ENCODE measurements around the gene AP1S3. TPM values are rescaled to one million over a fixed set of nuclear protein-coding genes. Genes with fewer than 3 reads are reported as not detected.
"Not testable (repeated sequence)": the region's sequence is repeated elsewhere in the genome, so short reads cannot be mapped to it uniquely, and the experiment has no call there.

AP1S3 gene
- total RNA-seq, 1 donor from 2014 or later = 2.0 TPM

DNA sequence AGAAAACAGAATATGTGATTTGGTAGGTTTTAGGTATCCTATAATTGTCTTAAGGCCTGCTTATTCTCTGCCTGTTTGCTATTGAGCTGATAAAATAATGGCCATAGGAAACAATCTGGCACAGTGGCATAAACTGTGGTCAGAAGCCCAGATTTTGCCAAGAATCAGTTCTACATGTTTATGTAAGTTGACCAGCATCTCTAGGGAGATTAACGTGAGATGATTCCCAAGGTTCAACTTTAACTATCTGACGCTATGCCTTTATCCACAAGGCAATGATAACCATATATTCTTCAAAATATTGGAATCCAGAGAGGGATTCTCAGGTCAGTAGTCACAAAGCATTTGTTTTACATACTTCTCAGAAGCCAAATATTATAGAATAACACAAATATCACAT lies 25.6 kb downstream of the AP1S3 start:
- no peak for FAIRE-seq
- no peak for DNase-seq (ENCODE audit: low spot score in 2 of 2)

DNA sequence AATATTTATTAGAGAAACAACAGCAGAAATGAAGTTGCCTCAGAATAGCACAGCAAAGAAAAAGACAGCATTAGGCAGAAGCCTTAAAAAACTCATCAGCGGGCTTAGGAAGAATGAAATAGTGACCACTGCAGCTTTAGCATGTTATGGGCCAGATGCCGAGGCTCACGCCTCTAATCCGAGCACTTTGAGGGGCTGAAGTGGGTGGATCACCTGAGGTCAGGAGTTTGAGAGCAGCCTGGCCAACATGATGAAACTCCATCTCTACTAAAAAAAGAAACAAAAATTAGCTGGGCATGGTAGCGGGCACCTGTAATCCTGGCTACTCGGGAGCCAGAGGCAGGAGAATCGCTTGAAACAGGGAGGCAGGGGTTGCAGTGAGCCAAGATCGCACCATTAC lies 32.4 kb downstream of the AP1S3 start:
- FAIRE-seq (no peak), DNase-seq (ENCODE audit: low spot score in 2 of 2) (no peak)

DNA sequence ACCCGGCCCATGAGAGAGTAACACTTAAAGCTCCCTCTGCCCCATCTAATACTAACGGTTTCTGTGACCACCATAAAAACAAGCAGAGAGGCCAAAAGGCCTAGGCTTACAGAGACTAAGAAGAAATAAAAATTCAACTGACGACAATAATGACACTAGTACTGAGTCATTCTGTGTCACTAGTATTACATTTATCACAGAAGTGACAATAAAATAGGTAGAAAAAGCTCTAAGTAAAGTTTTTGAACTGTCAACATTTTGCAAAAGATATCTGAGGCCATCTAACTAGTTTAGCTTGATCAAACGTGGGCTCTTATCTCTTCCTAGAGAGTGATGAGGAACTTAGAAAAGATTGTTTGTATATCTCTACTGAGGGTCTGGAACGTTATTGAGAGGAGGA lies 35.6 kb downstream of the AP1S3 start:
- DNase-seq (ENCODE audit: low spot score in 2 of 2) = no peak
- no peak for FAIRE-seq

DNA sequence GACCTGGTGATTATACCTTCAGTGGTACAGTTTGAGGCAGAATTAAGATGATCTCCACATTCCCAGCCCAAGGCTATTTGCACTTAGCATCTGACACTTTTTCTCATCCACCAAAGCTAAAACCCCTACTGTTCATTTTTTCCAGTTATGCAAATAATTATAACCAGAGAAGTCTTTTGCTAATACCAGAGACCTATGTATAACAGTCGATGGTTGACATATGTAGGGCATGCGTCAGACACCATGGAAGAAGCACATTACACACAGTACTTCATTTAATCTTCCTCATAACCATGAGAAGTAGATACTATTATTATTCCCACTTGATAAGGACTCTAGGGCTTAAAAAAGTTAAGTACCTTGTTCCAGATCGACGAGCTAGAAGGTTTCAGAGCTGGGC lies 36.5 kb downstream of the AP1S3 start:
- DNase-seq (ENCODE audit: low spot score in 2 of 2) = no peak

DNA sequence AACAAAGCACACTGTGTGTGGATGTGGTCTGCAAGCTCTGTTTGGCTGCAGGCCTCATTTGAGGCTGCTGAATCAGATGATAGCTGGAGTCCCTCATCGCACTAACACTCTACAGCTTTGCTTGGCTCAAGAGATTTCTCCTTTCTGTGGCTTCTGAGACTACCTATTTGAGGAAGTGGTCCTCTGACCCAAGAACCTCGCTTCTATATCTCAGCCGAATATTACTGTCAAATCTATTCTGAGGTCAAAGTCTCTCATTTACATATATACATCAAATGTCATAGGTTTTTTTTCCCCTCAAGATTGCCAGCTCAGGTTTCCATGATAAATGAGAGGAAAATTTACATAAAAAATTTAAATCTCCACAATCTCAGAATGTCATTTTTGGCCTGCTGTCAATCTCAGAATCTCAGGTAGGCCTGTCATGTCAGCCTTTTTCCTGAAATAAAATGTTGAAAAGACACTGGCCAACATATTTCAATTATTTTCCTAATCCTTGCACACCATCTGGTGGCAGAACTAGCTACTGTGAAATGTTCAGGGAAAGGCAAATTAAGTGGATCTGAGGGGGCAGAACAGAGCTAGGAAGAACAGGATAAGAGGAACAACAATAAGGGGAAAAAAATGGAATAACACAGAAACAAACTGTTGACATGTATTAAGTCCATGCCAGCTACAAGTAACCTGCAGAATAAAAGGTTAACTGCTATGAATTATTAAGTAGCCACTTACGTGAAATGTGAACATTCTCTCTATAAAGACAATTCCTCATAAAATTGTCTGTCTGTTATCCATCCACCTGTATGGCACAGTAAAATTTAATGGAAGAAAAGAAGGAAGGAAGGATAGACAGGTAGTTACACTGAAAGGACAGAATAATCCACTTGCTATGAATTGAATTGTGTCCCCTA lies 39.3 kb downstream of the AP1S3 start:
- FAIRE-seq = peak; percentile 21
- peak; percentile 7 to 38 for DNase-seq (ENCODE audit: low spot score in 2 of 2)

More for the DNA sequence above, 36.5 kb downstream of the AP1S3 start:
- FAIRE-seq = no peak

DNA sequence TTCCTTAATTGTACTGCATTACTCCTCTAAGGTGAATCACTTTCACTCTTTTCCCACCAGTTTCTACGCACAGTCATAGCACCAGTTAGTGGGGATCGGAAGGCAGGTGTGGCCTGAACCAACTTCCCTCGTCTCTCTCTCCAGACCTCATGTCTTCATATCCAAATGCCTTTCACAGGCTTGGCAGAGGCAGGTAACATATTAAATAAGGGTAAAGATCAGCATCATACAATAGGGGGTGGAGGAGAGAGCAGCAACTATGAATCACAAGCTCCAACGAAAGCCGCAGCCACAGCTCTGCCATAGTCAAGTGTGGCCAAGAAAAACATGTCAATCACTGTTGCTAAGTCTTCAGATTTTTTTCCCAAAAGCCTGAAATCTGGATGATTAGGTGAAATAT lies 40.3 kb downstream of the AP1S3 start:
- FAIRE-seq = no peak

DNA sequence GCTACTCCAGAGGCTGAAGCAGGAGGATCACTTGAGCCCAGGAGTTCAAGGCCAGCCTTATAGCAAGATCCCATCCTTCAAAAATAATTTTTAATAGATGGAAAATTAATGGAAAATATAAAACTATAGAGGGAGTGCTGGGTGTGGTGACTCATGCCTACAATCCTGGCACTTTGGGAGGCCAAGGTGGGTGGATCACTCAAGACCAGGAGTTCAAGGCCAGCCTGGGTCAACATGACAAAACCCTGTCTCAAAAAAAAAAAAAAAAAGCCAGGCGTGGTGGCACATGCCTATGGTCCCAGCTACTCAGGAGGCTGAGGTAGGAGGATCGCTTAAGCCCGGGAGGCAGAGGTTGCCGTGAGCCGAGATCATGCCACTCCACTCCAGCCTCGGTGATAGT lies 48.0 kb downstream of the AP1S3 start:
- no peak for DNase-seq (ENCODE audit: low spot score in 2 of 2)
- FAIRE-seq = no peak

More for the DNA sequence above, 40.3 kb downstream of the AP1S3 start:
- no peak for DNase-seq (ENCODE audit: low spot score in 2 of 2)

DNA sequence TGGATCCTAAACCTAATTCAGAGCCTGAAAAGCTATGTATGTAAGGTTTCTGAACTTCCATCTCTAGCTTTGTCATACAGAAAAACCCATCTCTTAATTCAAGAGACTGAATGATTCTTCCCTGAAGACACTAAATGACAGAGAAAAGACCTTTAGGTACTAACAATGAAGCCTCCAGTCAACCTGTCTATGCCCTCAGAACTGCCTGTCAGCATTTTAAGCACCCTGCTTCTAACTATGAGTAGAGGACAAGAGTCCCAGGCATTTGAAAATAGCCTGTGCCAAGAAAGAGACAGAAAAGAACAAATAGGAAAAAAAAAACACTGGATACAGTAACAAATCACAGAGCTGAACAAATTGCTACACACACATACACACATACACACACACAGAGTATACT lies 48.6 kb downstream of the AP1S3 start:
- no peak for FAIRE-seq

DNA sequence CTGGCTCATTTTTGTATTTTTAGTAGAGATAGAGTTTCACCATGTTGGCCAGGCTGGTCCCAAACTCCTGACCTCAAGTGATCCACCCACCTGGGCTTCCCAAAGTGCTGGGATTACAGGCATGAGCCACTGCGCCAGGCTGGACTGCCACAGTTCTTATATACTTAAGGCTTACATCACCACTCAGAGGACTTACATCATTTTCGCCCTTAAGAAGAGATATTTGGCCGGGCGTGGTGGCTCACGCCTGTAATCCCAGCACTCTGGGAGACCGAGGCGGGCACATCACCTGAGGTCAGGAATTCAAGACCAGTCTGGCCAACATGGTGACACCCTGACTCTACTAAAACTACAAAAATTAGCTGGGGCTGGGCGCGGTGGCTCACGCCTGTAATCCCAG lies 49.3 kb downstream of the AP1S3 start:
- FAIRE-seq; DNase-seq (ENCODE audit: low spot score in 2 of 2): not testable (repeated sequence)

More for the DNA sequence above, 48.6 kb downstream of the AP1S3 start:
- no peak for DNase-seq (ENCODE audit: low spot score in 2 of 2)

DNA sequence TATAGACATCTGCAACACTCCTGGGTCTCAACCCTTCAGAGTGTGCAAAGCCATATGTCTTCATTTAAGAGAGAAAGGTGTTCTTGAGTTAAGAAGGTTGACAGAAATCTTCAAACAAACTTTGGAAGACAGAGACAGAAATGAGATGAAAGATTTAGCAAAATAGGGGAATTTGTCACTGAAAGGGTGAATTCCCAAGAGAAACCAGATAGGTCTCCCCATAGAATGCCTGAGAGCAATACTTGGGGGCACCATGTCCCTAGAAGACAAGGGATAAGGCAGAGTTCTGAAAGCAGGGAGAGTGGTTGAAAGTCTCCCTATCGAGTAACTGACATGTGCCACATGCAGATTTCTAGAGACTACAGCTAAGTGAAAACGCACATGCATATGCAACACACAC lies 50.0 kb downstream of the AP1S3 start:
- no peak for FAIRE-seq

DNA sequence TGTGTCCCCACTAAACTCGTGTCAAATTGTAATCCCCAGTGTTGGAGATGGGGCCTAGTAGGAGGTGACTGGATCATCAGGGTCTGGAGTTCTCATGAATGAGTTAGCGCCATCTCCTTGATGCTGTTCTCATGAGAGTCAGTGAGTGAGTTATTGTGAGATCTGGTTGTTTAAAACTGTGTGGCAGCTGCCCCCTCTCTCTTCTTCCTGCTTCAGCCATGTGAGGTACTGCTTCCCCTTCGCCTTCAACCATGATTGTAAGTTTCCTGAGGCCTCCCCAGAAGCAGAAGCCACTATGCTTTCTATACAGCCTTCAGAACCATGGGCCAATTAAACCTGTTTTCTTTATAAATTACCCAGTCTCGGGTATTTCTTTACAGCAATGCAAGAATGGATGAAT lies 50.4 kb downstream of the AP1S3 start:
- FAIRE-seq (no peak), DNase-seq (ENCODE audit: low spot score in 2 of 2) (no peak)

More for the DNA sequence above, 50.0 kb downstream of the AP1S3 start:
- DNase-seq (ENCODE audit: low spot score in 2 of 2) = no peak

DNA sequence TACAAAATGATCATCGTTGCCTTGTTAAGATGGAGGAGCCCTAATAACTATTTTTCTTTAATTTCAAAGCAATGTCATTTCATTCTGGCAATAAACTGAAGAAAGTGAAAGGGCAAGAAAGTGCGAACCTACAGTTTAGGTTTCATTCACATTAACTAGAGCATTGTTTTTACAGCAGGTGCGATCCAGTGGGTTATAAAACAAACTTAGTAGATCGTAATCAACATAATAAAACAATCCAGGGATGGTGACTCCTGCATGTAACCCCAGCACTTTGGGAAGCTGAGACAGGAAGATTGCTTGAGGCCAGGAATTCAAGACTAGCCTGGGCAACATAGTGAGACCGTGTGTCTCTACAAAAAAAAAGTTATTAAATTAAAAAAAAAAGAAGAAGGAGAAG lies 51.1 kb downstream of the AP1S3 start:
- FAIRE-seq (no peak), DNase-seq (ENCODE audit: low spot score in 2 of 2) (no peak)

DNA sequence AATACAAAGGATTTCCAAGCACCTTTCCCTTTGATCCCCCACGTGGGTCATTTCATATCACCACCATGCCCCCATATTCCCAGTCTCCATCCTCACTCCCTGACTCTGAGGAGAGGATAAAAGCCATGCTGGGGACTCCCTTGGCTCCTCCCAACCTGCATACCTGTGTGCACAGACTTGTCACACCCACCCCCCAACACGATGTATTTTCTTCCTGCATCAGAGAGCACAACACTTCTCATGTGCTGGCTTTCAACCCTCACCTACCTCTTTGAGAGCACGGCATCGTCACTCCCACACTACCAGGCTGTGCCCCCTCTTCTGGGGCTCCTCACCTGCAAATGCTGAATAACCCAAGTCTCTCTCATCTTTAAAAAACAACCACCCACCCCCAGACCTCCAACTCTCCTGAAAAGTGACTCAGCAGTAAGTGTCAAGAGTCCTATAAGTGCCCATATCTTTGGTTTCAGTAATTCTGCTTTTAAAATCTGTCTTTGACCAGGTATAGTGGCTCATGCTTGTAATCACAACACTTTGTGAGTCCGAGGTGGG lies 53.1 kb downstream of the AP1S3 start:
- no peak for FAIRE-seq
- no peak for DNase-seq (ENCODE audit: low spot score in 2 of 2)

DNA sequence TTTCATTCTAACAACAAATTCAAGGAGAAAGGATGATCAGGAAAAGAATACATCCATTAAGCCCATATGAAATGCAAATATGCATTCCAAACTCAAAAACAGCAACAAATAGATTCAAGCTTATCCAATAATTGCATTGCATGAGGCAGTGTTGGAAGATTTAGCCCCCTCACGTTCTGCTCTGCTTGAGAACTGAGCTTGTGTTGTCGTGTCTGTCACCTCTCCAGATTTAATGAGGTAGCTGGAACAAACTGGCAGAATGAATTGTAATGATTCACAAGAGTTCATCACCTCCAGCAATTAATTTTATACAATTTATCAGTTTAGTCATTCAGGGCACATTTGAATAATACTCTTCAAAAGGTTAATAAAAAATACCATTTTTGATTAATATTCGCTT lies 54.8 kb downstream of the AP1S3 start:
- FAIRE-seq = no peak
- DNase-seq (ENCODE audit: low spot score in 2 of 2) = no peak

DNA sequence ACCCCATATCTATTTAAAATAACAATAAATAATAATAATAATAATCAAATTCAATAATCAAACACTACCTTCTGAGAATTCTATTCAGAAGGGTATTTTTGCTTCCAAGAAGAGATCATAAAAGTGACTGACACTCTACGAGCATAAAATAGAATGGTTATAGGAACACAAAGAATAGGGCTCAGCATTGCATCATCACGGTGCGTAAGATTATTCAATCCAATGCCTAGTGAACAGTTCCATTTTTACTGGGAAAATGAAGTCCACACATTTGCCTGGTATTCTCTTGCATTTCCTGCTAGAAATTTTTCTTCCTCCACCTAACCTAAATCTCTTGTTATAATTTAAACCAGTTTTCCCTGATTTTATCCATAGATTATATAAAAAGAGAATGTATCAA lies 55.8 kb downstream of the AP1S3 start:
- no peak for FAIRE-seq

DNA sequence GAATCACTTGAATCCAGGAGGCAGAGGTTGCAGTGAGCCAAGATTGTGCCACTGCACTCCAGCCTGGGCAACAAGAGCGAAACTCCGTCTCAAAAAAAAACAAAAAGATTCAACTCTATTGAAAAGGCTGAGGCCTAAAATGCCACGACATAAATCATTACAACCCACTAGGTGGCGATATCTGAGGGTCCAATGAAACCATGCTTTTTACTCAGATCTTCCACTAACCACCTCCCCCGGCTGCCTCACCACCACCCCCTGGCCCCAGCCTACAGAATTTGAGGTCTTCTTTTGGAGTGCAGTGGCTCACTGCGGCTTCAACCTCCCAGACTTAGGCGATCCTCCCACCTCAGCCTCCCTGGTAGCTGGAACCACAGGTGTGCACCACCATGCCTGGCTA lies 57.5 kb downstream of the AP1S3 start:
- DNase-seq (ENCODE audit: low spot score in 2 of 2) (no peak), FAIRE-seq (no peak)

More for the DNA sequence above, 55.8 kb downstream of the AP1S3 start:
- no peak for DNase-seq (ENCODE audit: low spot score in 2 of 2)

DNA sequence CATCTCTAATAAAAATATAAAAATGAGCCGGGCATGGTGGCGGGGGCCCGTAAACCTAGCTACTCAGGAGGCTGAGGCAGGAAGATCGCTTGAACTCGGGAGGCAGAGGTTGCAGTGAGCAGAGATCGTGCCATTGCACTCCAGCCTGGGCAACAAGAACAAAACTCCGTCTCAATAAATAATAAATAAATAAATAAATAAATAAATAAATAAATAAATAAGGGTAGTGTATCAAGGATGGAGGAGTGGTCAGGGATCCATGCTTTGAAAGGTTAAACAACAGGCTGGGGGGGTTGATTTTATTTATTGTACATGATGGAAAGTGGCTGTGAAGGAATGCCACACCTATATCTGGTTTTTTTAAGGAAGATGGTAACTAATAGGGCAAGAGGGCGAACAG lies 63.2 kb downstream of the AP1S3 start:
- DNase-seq (ENCODE audit: low spot score in 2 of 2) (no peak), FAIRE-seq (no peak)

DNA sequence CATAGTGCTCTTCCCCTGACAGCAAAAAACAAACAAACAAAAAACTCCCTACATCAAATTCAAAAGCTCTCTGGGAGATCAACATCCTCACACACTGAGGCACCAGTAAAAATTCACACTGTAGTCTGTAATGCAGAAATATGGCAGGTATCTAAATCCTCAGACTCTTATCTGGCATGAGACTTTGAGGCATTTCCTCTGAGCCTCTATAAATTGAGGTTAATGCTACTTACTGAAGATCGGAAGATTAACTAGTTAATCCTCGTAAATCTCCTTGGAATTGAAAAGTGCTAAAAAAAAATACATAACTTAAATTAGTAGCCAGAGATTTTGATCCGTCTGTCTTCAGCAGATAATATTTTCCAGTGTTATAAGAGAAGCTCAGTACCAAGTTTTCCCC lies 65.0 kb downstream of the AP1S3 start:
- DNase-seq (ENCODE audit: low spot score in 2 of 2) (no peak), FAIRE-seq (no peak)

DNA sequence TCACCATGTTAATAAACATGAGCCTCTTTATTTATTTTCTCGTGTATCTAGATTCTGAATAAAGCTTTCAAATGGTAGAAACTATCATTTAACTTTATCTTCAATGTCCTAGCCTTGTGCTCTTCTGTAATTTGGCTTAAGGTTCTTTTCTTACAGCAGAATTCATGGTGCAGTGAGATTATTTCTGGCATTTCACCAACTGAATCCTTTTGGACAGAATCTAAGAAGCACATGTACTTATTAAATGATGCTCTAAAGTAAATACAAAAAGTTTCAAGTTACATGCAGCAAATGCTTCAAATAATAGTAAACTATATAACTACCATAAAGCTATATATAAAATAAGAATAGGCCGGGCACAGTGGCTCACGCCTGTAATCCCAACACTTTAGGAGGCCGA lies 65.9 kb downstream of the AP1S3 start:
- FAIRE-seq (no peak), DNase-seq (ENCODE audit: low spot score in 2 of 2) (no peak)

DNA sequence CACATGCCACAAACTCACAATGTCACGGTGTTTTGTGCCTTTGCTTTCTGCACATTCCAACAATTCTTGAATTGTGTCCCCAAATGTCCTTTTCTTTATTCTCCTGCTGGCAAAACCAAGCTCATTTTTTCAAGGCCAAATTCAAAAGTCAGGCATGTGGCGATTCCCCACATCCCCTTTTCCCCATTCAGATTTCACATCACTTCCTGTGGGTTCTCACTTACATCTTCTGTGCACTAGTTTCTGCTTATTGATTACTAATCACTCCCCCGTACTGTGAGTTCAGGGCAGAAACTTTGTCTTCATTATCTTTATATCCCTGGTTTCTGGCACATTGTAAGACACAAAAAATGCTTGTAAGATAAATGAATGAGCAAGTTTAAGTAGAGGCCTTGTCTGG lies 69.2 kb downstream of the AP1S3 start:
- FAIRE-seq (no peak), DNase-seq (ENCODE audit: low spot score in 2 of 2) (no peak)

DNA sequence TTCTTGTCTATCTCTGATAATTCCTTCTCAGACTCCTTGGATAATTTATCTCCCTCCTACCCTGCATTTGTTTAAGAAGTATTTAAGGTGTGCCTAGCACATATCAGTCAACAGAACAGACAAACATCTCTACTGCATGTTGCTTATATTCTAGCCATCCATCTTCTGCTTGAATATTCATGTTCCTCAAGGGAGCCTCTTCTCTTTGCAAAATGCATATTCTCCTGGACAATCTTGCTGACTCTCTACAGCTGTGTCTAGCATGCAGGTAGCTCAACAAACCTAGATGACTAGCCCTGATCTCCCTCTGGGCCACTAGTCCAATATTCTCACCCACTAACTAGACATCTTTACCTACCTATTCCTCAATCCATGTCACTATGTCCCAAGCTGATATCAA lies 70.0 kb downstream of the AP1S3 start:
- DNase-seq (ENCODE audit: low spot score in 2 of 2) (no peak), FAIRE-seq (no peak)

DNA sequence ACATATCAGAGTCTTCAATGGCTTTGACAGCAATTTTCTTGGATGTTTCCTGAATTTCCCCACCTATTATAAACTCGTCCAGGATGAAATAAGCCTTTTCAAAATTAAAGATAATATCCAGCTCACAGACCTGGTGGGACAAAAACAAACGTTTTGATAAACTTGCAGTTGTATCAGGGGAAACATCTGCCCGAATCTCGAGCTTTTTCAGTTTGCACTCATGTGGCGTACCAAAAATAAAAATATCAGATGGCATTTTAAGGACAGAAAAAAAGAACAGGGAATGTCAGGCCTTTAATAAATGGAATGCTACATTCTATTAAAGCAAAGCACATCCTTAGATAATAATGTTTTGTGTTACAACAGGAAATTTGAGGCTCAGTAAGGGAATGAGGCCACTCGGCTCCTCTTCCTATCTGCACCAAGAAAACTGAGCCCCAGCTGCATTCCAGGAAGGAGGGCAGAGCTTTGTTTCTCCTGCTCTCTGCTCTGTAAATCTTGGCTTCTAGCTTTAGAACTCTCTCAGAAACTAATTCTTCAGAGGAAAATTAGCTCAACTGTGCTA lies 72.1 kb downstream of the AP1S3 start:
- FAIRE-seq = no peak
- DNase-seq (ENCODE audit: low spot score in 2 of 2) = no peak

Measured in frontal cortex (tissue), 4 donors.